ENCODE data around the gene GOLGA6D. TPM values are rescaled to one million over a fixed set of nuclear protein-coding genes. Genes with fewer than 3 reads are reported as not detected.

The GOLGA6D gene
- total and polyA plus RNA-seq, 2 donors (not counting 3 experiments of a cell fraction or from before 2014, with no cell fraction given): not detected

- no peak overlapping the region for H3K9ac ChIP-seq (replicated peaks; ENCODE audit: extremely low read depth, insufficient read depth, low read length)
- TF ChIP-seq EZH2 (IDR thresholded peaks at IDR 0.05; ENCODE audit: borderline replicate concordance, low read depth, low read length, severe bottlenecking): no peak
- TF ChIP-seq POLR2A (IDR thresholded peaks at IDR 0.05; ENCODE audit: low read depth, low read length): no peak
- no peak for TF ChIP-seq POLR2AphosphoS5 (IDR thresholded peaks at IDR 0.05; ENCODE audit: insufficient read depth, low read depth, low read length)
- TF ChIP-seq MAX (IDR thresholded peaks at IDR 0.05; ENCODE audit: insufficient read depth, insufficient read length): no peak
- TF ChIP-seq CTCF (IDR thresholded peaks at IDR 0.05; ENCODE audit: extremely low read depth in 1 of 2, insufficient read depth in 1 of 2, low read depth in 1 of 2, low read length in 2 of 2): no peak
- TF ChIP-seq MYC (IDR thresholded peaks at IDR 0.05; ENCODE audit: low read depth, low read length): no peak
- no peak for TF ChIP-seq FOS (IDR thresholded peaks at IDR 0.05; ENCODE audit: borderline replicate concordance, insufficient read depth, low read length)
- no peak for TF ChIP-seq GATA2 (IDR thresholded peaks at IDR 0.05; ENCODE audit: insufficient read depth, insufficient read length, low read depth, low read length)
- TF ChIP-seq JUN (IDR thresholded peaks at IDR 0.05; ENCODE audit: borderline replicate concordance, insufficient read depth, insufficient read length, low read depth): no peak
- BruUV-seq (replicated peaks): TSS peak; percentile 8
- intact Hi-C loops (cut with micrococcal nuclease) (no loop called here), dilution Hi-C loops (cut with MboI; ENCODE audit: extremely low pct_ligation_motif_present, low sequenced_read_pairs) (no loop called here)
- DNase-seq (ENCODE audit: low read depth, low spot score) (no peak), FAIRE-seq (no peak)
- H2AFZ ChIP-seq (ENCODE audit: low read depth, low read length): no peak overlapping the region
- H3K4me1 ChIP-seq (ENCODE audit: control insufficient read depth, extremely low read depth, insufficient read depth, low read length): peaks cover 10% of the 10 kb centered on the region
- peaks cover 7% of the 10 kb centered on the region for H3K79me2 ChIP-seq (ENCODE audit: control insufficient read depth, insufficient read depth, low read length)
- H3K9me1 ChIP-seq (replicated peaks; ENCODE audit: control insufficient read depth, extremely low read depth, insufficient read depth, low read length): no peaks in the 10 kb centered on the region
- H4K20me1 ChIP-seq (replicated peaks; ENCODE audit: control insufficient read depth, extremely low read depth, insufficient read depth, low read length): no peaks in the 10 kb centered on the region
- H3K4me3 ChIP-seq (replicated peaks in 1 of 3; ENCODE audit: insufficient read depth in 1 of 3, low read depth in 1 of 3, low read length in 3 of 3): no peak overlapping the region
- peaks cover 0 to 8% of the 10 kb centered on the region in 2 experiments for H3K36me3 ChIP-seq (ENCODE audit: control insufficient read depth in 2 of 2, extremely low read depth in 1 of 2, insufficient read depth in 2 of 2, low read length in 2 of 2)
- no peak overlapping the region for H3K4me2 ChIP-seq (ENCODE audit: insufficient read depth, low read length)
- POLR2A ChIA-PET: no interaction called here
- H3K27ac ChIP-seq (ENCODE audit: insufficient read depth, low read depth, low read length): no peak overlapping the region
- H3K9me3 ChIP-seq (replicated peaks; ENCODE audit: control insufficient read depth, insufficient read depth, low read length): no peaks in the 10 kb centered on the region
- CTCF ChIA-PET: interaction anchor here (0.5 kb wide), 1 partner anchor 308 kb away, joined by 3 read pairs; the partner anchor contains the start of gene SNX33
- H3K27me3 ChIP-seq (ENCODE audit: control insufficient read depth in 2 of 2, insufficient read depth in 2 of 2, low read length in 2 of 2): no peaks in the 10 kb centered on the region
These were observed 57.1 kb downstream of the GOLGA6D start for GRCh38 chr15:75339531-75340240.

All from endothelial cell of umbilical vein (primary cell).